Raji (cell line): ENCODE measurements around the gene DOCK8.
A peak's percentile ranks its signal among the peaks of the same experiment; 100 is the strongest.

Experiments used
- POLR2A ChIP-seq: IDR thresholded peaks from 2 replicates; pipeline ENCODE4 v1.6.1; 2011; ENCODE audit warnings: low read depth, low read length, control low read depth; ENCODE audit not compliant: insufficient read depth

Gene DOCK8

DNA sequence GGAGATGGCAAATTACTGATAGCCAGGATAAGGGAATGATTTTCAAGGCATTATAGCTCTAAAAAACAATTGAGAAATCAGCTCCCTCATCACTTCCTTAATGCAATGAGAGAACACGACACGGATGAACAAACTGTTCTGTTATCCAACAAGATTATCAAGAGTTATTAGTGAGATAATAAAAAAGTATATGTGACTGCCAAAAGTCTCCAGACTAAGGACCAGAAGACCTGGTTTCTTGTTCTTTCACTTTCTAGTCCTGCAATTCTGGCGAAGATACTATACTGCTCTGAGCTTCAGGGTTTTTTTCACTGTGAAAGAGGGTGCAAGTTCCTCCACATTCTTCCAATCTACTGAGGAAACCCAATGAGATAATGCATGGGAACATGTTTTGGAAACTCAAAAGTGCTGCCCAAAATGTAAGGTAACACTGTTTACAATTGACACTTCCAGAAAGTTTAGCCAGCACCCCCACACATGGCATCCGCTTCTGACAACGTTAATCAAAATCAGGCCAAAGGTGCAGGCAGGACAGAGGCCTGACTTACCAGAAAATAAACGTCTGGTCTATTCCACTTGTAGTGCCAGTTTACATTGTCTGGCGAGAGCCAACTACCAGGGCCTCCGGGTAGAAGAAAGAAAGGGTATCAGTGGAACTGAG lies 254.2 kb downstream of the DOCK8 start:
- 0 out of 2 replicates have a peak, but pooled peaks have one; percentile 20 for TF ChIP-seq POLR2A

DNA sequence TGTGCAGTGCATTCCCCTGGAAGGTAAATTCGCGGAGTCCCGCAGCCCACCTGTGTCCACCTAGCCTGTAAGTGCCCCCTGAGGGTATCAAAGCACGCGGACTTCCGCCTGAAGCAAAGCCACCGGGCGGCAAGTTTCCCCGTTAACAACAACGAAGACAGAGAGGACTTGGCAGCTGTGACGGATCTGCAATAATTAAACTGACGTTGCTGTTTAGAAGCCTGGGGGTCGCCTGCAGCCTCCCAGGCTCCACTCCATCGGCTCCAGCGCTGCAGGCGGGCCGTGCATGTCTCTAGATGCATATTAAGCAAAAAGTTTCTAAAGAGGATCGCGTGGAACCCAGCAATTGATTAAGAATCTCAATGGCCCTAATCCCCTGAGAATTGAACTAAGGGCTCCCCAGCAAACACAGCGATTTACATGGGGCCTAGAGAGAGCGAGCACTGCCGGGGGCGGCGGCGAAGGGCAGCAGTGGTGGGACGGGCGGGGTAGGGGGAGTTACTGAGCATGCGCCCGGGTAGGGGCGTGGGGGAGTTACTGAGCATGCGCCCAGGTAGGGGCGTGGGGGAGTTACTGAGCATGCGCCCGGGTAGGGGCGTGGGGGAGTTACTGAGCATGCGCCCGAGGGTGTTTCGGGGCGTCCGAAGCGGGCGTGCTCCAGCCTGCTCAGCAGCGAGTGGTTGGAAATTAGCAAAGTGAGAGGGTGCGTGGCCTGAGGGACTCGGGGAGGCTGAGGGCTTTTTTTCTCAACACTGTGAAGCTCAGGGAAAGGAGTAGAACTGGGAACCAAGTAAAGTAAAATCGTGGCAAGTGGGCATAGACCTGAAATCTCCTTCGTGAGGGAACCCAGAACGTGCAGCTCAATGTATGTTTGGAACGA lies 255.2 kb downstream of the DOCK8 start:
- TF ChIP-seq POLR2A, result peak; percentile 88

DNA sequence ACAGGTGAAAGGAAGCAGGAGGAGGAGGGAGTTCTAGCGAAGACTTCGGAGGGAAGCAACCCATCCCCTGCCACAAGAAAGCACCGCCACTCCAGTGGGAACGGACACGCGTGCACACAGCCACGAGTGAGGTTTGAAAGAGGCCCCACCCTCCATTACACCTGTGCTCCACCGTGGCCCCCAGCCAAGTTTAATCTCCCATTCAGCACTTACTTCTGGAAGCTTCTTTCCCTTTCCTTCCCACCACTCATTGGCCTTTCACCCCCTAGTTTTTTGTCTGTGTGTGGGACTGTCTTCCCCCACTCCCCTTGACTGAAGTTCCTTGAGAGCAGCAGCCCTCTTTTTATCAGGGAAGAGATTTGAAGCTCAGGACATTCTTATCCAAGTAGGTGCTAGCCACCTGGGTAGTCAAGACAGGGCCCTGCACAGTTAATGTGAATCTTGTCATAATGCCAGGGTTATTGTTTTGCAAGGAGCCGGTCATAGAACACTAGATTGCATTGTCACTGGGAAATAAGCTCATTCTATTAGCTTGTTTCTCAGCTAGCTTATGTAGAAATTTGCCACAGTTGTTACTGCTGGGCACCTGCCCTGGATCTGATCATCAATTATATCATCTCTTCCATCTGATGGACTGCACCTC lies 256.0 kb downstream of the DOCK8 start:
- TF ChIP-seq POLR2A, result no peak

DNA sequence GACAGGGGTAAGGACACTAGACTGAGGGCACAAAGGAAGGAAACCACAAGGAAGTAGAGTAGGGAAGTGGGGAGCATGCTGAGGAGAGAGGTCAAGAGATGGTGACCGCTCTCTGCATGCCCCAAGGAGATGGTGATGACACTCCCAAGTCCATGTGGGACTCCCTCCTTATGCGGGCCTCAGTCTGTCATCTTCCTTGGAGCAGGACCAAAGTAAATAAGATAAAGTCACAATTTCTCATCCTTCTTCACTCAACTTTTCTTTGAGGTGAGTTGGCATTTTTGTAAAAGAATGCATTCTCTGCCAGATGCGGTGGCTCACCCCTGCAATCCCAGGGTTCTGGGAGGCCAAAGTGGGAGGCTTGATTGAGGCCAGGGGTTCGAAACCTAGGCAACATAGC lies 256.7 kb downstream of the DOCK8 start:
- TF ChIP-seq POLR2A, result no peak

DNA sequence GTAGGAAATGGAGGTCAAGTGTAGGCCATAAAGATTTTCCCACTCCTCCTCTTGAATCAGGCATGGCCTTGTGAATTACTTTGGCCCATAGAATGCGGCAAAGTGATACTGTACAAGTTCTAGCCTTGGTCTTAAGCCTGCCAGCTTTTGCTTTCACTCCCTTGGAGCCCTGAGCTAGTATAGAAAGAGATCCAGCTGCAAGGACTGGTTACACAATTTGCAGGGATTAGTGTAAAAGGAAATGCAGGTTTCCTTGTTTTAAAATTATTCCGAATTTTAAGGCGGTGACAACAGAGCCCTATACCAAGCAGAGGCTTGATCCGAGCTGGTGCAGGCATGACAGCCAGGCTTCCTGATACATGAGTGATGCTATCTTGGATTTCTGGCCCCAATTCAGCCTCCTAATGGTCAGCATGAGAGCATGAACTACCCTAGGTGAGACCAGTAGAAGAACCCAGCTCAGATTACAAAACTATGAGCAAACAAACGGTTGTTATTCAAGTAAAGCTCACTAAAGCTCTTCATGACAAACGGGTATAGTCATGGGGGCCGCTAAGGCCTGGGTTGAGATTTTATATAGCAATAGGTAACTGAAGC lies 257.9 kb downstream of the DOCK8 start:
- TF ChIP-seq POLR2A, result no peak

DNA sequence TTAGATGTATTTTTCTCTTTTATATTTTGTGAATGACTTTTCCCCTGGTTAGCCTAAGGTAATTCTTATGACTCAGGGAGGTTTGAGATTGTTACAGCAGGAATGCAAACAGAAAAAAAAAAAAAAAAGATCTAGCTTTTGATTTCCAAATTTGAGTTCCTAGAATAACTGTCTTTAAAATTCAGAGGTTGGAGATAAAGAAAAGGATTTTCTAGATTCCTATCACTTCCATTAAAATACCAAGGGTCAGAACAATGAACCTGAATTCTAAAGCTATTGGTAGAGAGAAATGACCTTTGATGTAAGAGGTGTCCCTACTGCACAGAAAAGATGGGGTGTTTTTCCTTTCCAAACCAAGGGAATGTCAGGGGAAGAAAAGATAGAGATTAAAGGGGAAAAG lies 262.5 kb downstream of the DOCK8 start:
- TF ChIP-seq POLR2A, result no peak

DNA sequence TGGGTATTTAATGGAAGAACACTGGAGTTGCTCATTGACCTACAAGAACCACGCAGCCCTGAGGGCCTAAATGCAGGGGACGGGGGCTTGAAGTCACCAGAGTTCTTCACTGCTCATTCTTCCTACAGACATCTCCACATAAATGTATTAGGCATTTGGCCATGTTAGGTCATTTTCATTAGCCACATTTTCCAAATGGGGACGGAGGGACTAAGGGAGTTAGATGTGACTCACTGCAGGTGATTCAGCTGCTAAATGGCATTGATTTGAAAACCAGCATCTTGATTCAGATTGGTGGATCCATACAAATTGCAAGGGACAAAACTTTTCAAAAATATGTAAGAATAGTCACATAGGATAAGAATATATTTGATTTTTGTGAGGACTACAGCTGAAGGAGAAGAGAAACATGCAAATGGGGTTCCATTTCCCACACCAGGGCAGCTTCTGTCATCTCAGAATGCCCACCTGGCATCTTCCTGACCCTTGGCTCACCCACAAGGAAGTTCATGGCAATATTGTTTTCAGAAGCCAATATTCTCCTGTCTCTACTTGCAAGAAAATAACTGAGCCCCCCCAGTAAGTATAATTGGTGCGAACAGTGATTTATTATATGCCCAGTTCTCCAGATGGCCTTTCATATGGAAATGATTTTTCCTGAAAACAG lies 264.8 kb downstream of the DOCK8 start:
- TF ChIP-seq POLR2A, result no peak

DNA sequence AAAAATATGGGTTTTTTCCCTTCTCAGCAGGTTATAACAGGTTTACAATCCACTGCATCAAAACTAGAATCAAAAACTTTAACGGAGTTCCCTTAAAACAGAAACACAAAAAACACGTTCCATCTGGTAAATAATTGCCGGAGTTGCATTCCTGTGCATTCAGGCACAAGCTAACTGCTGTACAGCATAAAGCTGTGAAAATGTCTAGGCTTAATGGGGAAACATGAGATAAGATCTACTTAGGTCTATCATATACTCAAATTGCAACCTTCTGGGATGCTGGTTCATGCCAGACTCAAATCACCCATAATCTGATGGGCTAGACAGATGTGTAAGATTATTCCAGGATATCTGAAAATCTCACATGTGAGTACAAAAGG lies 265.3 kb downstream of the DOCK8 start:
- TF ChIP-seq POLR2A, result no peak

DNA sequence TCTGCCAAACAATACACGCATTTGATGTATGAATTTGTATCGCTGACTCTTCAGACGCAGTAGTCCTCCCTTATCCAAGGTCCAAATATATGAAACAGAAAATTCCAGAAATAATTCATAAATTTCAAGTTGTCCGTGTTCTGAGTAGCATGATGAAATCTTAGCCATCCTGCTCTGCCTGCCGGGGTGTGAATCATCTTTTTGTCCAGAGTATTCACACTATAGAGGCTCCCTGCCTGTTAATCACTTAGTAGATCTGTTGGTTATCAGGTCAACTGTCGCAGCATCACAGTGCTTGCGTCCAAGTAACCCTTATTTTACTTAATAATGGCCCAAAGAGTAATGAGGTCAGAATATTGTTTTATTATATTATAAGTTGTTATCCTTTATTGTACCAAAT lies 268.1 kb downstream of the DOCK8 start:
- no peak for TF ChIP-seq POLR2A

DNA sequence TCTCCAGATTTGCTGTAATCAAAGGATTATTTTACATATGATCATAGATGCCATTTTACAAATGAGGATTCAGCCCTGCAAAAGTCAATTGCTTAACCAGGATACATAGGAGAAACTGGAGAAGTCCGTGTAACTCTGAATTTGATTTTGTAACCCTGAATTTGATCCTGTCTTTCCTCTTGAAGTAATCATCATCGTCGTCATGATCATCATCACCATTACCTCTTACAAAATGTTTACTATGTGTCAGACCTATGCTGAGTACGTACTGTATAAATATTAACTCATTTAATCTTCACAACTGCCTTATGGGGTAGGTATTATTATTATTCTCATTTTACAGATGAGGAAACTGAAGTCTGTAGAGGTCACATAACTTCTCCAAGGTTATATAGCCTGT lies 271.5 kb downstream of the DOCK8 start:
- TF ChIP-seq POLR2A, result no peak

DNA sequence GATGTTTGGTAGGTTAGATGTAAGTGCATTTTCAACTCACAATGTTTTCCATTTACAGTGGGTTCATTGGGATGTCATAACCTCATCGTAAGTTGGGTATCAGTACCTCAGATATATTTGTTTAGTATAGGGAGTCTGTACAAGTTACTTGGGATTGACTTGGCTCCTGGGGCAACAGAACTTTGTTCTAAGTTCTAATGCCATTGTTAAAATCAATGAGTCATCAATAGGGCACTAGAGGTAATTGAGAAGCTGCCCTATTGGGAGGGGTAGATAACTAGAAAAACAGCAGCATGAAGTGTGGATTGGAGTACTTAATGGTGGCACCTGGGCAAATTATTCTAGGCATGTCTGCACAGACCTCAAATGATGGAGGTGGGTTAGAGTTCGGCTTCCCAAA lies 272.8 kb downstream of the DOCK8 start:
- TF ChIP-seq POLR2A, result no peak

DNA sequence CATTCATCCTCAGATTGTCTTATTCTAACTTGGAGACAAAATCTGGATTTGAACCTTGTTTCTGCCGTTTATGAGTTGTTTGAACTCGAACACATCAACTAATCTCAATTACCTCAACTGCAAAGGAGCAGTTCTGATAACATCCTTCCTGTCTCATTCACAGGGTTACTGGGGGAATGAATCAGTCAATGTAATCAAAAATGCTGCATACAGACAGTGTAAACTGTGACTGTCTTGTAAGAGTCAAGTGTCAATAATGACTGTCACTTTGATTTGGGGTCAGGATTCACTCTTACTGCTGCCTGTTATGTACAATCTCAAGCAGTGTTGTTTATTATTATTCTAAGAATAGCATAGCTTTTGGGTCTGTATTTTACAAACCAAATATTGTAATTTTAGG lies 273.8 kb downstream of the DOCK8 start:
- TF ChIP-seq POLR2A, result no peak

DNA sequence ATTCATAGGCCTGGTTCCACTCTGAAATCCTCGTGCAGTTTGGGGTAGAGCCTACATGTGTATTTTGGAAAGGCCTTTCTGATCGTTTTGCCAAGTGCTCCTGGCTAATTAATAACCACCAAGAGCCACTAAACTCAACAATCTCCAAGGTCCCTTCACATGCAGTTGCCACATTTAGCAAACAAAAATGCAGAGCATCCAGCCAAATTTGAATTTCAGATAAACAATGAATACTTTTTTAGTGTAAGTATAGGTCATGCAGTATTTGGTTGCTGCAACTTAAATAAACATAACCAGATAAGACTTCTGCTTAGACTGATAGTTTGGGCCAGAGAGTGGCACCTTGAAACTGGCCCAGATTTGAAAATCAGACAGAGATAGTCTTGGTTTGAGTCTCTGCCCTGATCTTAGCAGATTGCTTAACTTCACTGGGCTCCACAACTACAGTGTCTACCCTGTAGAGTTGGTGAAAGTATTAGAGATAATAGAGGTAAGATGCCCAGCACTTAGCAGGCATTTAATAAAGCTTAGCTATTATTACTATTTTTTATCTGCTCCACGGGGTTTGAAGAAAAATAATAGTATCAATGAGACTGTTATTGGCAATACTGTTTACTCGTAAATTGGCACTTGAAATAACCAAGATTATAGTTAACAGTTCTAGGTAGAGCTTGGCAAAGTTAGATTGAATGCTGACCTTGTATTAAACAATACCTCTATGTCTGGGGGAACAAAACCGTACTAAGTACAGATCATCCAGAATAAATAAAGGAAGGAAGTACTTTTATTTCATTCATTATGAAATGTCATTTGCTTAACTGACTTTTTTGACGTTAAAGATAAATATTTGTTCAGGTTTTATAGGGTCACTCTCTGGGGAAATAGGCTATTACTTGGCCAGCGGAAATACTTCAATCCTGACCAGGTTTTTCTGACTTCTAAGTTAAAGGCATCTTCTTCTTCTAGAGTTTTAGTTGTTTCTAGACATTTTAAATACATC lies 274.8 kb downstream of the DOCK8 start:
- TF ChIP-seq POLR2A, result no peak

DNA sequence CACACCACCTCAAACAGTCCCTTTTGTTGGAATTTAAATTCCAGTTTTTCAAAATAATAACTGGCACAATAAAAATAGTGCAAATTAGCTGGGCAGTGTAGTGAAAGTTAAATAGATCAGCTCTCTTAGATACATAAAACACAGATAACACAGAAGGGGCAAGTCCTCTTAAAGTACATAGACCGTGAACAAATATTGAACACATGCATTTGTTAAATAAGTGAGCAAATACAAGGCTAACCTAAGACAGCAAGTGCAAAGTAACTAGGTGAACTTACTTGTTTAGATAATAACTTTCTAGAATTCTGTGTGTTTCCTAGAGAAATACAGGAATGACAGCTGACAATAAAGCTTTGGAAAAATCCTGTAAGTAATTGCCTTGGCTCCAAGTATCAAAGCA lies 280.1 kb downstream of the DOCK8 start:
- no peak for TF ChIP-seq POLR2A

DNA sequence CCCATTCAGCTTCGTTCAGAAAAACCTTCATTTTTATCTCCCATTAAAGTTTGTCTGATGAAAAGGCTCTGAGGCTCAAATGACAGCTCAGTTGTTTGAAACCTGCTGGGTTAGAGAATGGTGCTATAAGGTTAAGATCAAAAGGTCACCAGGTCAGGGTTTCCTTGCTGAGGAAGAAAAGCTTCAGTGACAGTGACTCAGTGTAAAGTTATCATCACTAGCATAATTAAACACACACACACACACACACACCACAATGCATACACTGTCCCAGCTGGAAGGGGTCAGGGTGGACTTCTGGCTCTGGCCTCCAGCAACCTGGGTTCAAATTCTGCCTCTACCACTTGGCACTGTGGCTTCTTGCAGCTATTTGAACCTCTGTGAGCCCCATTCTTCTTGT lies 281.1 kb downstream of the DOCK8 start:
- no peak for TF ChIP-seq POLR2A

DNA sequence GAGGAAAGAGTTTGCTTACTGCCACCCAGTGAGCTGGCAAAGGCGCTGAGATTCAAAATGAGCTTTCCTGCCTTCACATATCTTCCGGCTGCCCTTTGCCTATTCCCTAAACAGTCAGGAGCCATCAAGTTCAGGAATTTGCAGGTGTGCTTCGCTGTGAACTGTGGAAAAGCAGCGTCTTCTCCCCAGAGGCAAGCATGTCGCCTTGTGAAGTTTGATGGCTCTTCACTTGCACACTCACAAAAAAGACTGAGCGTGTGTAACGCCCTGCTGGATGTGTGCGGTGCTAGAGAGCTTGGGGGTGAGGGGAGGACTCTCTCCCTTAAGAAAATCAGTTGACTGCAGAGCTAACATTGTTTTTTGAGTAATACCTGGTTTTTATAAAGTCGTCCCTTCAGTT lies 288.7 kb downstream of the DOCK8 start:
- no peak for TF ChIP-seq POLR2A
